Measurements from ENCODE around the gene TRAF3IP1. TPM values are rescaled to one million over a fixed set of nuclear protein-coding genes. Genes with fewer than 3 reads are reported as not detected.

TRAF3IP1 gene
- total RNA-seq, 2 donors from 2014 or later = 16.2 to 18.5 TPM

DNA sequence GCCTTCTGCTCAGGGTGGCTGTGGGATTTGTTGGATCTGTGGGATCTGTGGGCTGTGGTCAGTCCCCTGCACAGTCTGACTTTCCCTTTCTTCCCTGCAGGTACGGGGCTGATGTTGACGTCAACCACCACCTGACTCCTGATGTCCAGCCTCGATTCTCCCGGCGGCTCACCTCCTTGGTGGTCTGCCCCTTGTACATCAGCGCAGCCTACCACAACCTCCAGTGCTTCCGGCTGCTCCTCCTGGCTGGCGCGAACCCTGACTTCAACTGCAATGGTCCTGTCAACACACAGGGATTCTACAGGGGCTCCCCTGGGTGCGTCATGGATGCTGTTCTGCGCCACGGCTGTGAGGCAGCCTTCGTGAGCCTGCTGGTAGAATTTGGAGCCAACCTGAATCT lies 123.9 kb downstream of the TRAF3IP1 start:
- Histone ChIP-seq H3K4me1 (no peaks in the 10 kb centered on the region), H3K36me3 (peaks cover 20% of the 10 kb centered on the region), H3K4me3 (no peak overlapping the region), H3K9ac (ENCODE audit: low read depth in 2 of 2, low read length in 2 of 2) (no peak overlapping the region), H3K9me3 (no peaks in the 10 kb centered on the region), H3K27ac (no peak overlapping the region), H3K27me3 (no peaks in the 10 kb centered on the region)
- TF ChIP-seq, protein P1, sequence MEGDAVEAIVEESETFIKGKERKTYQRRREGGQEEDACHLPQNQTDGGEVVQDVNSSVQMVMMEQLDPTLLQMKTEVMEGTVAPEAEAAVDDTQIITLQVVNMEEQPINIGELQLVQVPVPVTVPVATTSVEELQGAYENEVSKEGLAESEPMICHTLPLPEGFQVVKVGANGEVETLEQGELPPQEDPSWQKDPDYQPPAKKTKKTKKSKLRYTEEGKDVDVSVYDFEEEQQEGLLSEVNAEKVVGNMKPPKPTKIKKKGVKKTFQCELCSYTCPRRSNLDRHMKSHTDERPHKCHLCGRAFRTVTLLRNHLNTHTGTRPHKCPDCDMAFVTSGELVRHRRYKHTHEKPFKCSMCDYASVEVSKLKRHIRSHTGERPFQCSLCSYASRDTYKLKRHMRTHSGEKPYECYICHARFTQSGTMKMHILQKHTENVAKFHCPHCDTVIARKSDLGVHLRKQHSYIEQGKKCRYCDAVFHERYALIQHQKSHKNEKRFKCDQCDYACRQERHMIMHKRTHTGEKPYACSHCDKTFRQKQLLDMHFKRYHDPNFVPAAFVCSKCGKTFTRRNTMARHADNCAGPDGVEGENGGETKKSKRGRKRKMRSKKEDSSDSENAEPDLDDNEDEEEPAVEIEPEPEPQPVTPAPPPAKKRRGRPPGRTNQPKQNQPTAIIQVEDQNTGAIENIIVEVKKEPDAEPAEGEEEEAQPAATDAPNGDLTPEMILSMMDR (IDR thresholded peaks at IDR 0.05) = no peak
- peak; percentile 7 for DNase-seq
- intact Hi-C loops (cut with DNase I) = no loop called here

DNA sequence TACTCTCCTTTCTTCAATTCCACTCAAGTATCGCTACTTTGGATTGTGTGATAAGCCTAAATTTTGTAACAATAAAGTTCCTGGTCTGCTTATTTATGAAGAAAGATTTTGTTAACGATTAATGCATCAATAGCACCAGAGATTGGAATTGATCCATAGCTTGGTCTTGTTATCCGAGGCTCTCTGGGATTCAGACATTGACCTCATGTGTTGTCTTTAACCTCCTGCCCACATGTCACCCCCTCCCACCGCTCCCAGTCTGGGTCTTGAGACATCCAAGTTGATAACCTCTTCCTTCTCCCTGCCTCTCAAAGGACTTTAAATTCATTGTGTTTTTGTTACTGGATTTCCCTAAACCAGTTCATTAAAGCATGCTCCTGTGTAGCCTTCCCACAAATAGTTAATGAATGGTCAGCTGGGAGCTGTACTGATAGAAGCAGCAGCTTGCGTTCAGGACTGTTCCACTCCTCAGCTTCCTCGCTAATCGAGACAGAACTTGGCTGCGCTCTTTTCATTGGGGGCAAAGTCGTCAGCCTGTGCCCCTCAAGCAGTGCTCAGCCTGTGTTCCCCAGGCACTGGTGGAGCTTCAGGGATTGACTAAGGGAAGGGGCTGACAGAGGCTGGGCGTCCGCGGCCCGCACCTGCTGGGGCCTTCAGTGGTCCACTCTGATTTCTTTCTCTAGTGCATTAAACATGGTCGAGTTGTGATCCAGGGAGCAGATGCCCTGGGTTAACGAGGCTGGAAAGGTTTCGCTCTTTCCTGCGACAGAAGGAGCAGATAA lies 125.3 kb downstream of the TRAF3IP1 start:
- DNase-seq = no peak
- Histone ChIP-seq H3K36me3 (peaks cover 20% of the 10 kb centered on the region), H3K27ac (no peak overlapping the region), H3K4me3 (no peak overlapping the region), H3K27me3 (no peaks in the 10 kb centered on the region), H3K9me3 (no peaks in the 10 kb centered on the region), H3K9ac (ENCODE audit: low read depth in 2 of 2, low read length in 2 of 2) (no peak overlapping the region), H3K4me1 (no peaks in the 10 kb centered on the region)
- TF ChIP-seq, protein P1 (IDR thresholded peaks at IDR 0.05) = no peak
- intact Hi-C loops (cut with DNase I) = no loop called here

DNA sequence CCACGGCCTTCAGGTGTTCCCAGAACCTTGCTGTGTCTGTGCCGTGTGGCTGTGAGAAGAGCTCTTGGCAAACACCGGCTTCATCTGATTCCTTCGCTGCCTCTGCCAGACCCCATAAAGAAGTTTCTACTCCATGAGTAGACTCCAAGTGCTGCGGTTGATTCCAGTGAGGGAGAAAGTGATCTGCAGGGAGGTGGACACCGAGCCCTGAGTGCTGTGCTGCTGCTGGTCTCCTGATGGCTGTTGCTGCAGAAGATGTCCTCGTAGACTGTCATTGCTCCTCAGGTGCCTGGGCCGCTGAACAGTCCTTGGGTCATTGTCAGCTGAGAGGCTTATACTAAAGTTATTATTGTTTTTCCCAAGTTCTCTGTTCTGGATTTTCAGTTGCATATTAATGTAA lies 126.1 kb downstream of the TRAF3IP1 start:
- Histone ChIP-seq H3K27ac (no peak overlapping the region), H3K36me3 (peaks cover 20% of the 10 kb centered on the region), H3K9me3 (no peaks in the 10 kb centered on the region), H3K27me3 (no peaks in the 10 kb centered on the region), H3K9ac (ENCODE audit: low read depth in 2 of 2, low read length in 2 of 2) (no peak overlapping the region), H3K4me3 (no peak overlapping the region), H3K4me1 (no peaks in the 10 kb centered on the region)
- DNase-seq = no peak
- intact Hi-C loops (cut with DNase I) = no loop called here
- TF ChIP-seq, protein P1 (IDR thresholded peaks at IDR 0.05) = no peak

DNA sequence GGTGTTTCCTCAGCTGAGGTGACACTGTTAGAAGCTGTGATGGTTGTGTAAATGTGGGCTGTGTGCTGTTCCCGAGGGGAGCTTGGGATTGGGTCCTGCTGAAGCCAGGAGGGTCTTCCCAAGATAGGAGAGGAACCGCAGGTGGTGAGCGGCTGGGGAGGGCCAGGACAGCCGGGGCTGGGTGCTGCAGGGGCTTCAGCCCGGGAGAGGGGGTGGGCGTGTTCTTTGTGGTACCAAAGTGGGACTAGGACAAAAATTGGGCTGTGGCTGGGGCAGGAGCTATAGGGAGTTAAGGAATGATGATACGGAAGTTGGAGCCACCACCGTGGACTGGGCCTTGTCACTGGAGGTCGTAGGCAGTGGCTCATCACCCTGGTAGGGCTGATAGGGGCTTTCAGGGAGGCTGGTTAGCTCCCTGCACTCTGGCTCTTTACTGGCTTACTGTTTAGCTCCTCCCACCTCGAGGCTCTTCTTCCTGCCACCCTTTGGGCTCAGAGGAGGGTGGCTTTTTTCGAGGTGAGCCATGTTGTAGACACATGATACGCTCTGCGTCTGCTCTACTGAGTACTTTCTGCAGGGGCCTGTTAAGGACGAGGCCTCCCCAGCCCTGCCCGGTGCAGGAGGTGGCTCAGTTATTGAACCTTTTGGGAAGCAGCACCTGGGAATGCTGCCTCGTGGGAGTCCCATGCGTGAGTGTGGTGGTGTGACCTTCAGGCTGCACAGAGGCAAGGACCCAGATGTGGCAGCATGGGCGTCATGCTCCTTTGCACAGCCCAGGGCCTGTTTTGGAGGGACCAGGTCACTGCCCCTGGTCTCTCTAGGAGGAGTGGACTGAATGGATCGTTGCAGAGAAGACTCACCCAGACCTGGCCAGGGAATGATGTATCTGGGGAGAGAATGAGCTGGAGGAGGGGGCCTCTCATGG lies 128.0 kb downstream of the TRAF3IP1 start:
- no peak for DNase-seq
- H3K9ac ChIP-seq (ENCODE audit: low read depth in 2 of 2, low read length in 2 of 2) = no peak overlapping the region

DNA sequence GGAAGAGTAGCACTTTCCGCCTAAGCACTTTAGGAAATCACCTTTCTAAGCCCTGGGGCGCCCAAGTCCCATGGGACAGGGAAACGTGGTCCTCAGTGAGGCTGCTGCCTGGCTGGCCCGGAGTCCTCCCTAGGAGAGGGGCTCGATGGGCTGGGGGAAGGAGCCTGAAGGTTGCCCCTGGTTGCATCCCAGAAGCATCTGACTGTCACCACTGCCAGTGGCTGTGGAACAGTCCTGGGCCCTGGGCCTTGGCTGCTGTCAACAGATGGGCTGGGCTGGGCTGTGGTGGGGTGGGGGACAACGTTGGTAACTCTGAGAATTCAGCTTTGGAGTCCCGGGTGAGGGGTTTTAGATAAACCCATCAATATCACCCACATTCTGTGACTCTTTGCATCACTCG lies 128.9 kb downstream of the TRAF3IP1 start:
- Histone ChIP-seq H3K27me3 (no peaks in the 10 kb centered on the region), H3K36me3 (peaks cover 20% of the 10 kb centered on the region), H3K27ac (no peak overlapping the region), H3K9me3 (no peaks in the 10 kb centered on the region), H3K9ac (ENCODE audit: low read depth in 2 of 2, low read length in 2 of 2) (no peak overlapping the region), H3K4me3 (no peak overlapping the region), H3K4me1 (no peaks in the 10 kb centered on the region)
- DNase-seq = no peak
- intact Hi-C loops (cut with DNase I) = no loop called here
- TF ChIP-seq, protein P1 (IDR thresholded peaks at IDR 0.05) = no peak

More for the DNA sequence above, 128.0 kb downstream of the TRAF3IP1 start:
- Histone ChIP-seq H3K4me1 (no peaks in the 10 kb centered on the region), H3K27me3 (no peaks in the 10 kb centered on the region), H3K36me3 (peaks cover 20% of the 10 kb centered on the region), H3K27ac (no peak overlapping the region), H3K4me3 (no peak overlapping the region), H3K9me3 (no peaks in the 10 kb centered on the region)
- intact Hi-C loops (cut with DNase I) = no loop called here
- TF ChIP-seq, protein P1 (IDR thresholded peaks at IDR 0.05) = no peak

Measured in colonic mucosa (tissue), 4 donors.